ENCODE measurements around the gene KIRREL3. TPM values are rescaled to one million over a fixed set of nuclear protein-coding genes. Genes with fewer than 3 reads are reported as not detected.

KIRREL3 gene
- total RNA-seq, 1 donor from 2014 or later, result 0.82 TPM

DNA sequence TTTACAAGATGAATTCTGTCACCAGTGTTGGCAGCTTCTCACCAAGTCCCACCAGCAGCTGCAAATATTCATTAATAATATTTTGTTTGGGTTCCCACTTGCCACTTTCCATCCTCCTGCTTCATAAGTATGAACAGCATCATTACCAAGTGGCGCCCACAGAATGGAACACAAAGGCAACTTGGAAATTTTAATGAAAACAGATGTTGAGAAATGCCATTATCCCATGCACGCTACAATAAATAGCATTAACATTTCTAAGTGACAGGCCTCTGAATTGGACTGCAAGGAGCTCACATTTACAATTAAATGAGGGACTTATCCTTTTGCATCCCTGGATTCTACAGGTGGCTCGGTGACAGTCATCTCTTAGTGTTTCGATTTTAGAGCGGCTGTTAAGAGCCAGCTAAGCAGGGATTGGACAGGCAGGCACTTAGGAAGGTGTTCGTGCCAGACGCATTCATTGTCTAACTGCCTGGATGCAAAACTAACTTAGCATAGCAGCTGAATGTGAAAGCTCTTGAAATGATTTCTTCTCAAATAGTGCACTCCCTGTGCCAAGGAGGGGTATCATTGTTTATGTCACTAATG lies 170.3 kb downstream of the KIRREL3 start:
- DNase-seq (ENCODE audit: low read depth, low spot score), result no peak
- TF ChIP-seq, protein P1, sequence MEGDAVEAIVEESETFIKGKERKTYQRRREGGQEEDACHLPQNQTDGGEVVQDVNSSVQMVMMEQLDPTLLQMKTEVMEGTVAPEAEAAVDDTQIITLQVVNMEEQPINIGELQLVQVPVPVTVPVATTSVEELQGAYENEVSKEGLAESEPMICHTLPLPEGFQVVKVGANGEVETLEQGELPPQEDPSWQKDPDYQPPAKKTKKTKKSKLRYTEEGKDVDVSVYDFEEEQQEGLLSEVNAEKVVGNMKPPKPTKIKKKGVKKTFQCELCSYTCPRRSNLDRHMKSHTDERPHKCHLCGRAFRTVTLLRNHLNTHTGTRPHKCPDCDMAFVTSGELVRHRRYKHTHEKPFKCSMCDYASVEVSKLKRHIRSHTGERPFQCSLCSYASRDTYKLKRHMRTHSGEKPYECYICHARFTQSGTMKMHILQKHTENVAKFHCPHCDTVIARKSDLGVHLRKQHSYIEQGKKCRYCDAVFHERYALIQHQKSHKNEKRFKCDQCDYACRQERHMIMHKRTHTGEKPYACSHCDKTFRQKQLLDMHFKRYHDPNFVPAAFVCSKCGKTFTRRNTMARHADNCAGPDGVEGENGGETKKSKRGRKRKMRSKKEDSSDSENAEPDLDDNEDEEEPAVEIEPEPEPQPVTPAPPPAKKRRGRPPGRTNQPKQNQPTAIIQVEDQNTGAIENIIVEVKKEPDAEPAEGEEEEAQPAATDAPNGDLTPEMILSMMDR (conservative IDR thresholded peaks at IDR 0.05), result no peak
- Mint-ChIP-seq H3K36me3 (ENCODE audit: low read depth) (no peaks in the 10 kb centered on the region), H3K4me3 (no peak overlapping the region), H3K27ac (ENCODE audit: unreplicated experiment) (no peak overlapping the region), H3K4me1 (no peaks in the 10 kb centered on the region), H3K27me3 (ENCODE audit: low read depth) (peaks cover 4% of the 10 kb centered on the region), H3K9me3 (no peaks in the 10 kb centered on the region)

DNA sequence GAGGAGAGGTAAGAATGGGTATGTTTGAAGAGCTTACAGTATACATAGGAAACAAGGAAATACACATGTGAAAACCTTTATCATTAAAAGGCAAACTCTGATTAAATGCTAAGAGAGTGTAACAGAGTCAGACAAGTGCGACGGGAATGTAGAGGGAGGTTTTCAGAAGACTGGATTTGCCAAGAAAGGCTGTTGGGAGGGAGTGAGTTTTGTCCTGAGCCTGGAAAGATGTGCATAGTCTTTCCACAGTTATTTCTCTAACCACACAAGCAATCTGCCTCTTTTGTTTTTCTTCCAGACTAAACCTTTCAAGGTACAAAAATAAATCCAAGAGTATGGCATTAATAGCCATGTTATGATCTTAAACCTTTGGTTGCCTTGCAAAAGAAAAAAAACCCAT lies 170.9 kb downstream of the KIRREL3 start:
- Mint-ChIP-seq H3K4me1 (no peaks in the 10 kb centered on the region), H3K27me3 (ENCODE audit: low read depth) (peaks cover 4% of the 10 kb centered on the region), H3K4me3 (no peak overlapping the region), H3K36me3 (ENCODE audit: low read depth) (no peaks in the 10 kb centered on the region), H3K9me3 (no peaks in the 10 kb centered on the region), H3K27ac (ENCODE audit: unreplicated experiment) (no peak overlapping the region)
- DNase-seq (ENCODE audit: low read depth, low spot score), result no peak
- TF ChIP-seq, protein P1 (conservative IDR thresholded peaks at IDR 0.05), result no peak

DNA sequence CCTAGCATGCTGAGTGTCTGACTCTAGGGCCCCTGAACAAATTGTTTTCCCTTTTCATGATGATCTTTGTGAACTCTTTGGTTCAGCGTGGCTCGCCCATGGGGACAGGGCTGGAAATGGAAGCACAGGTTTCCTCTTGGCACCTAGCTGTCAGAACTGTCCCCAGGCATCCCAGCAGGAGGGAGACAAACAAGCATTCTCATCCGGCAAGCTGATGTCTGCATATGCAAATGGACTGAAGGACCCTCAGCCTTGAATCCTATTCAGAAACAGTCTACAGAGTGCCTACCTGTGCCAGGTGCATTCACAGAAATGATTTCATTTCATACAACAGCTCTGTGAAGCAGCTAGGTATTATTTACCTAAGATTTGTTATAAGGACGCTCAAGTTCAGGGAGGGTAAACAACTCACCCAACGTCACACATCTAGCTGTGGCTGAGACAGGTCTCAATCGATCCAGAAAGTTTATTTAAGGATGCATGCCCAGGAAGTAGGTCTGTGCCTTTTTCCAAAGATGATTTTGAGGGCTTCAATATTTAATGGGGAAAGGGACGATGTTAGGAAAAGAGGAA lies 176.4 kb downstream of the KIRREL3 start:
- DNase-seq (ENCODE audit: low read depth, low spot score), result no peak
- no peak overlapping the region for H3K4me3 Mint-ChIP-seq
- TF ChIP-seq, protein P1 (conservative IDR thresholded peaks at IDR 0.05), result no peak

DNA sequence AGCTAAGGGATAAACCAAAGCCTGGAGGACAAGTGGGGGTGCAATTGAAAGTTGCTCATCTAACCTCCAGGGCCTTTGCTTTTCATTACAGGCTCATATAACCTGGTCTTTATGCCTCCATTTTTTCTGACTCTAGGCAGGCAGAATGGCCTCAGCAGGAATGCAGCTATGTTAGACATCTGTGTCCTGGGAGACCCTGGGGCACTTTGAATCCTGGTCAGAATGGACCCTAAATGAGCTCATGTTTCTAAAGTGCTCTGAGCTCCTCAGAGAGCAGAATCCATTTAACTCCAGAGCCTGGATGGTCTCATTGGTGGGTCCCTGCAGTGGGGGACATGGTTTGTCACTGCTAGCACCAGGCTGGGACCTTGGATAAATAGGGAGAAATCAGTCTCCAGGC lies 177.3 kb downstream of the KIRREL3 start:
- peaks cover 12% of the 10 kb centered on the region for H3K27me3 Mint-ChIP-seq (ENCODE audit: low read depth)
- H3K27ac Mint-ChIP-seq (ENCODE audit: unreplicated experiment), result no peak overlapping the region
- no peaks in the 10 kb centered on the region for H3K4me1 Mint-ChIP-seq
- H3K4me3 Mint-ChIP-seq, result no peak overlapping the region
- no peaks in the 10 kb centered on the region for H3K9me3 Mint-ChIP-seq
- no peak for DNase-seq (ENCODE audit: low read depth, low spot score)
- TF ChIP-seq, protein P1 (conservative IDR thresholded peaks at IDR 0.05), result no peak
- no peaks in the 10 kb centered on the region for H3K36me3 Mint-ChIP-seq (ENCODE audit: low read depth)

More for the DNA sequence above, 176.4 kb downstream of the KIRREL3 start:
- H3K36me3 Mint-ChIP-seq (ENCODE audit: low read depth), result no peaks in the 10 kb centered on the region
- no peak overlapping the region for H3K27ac Mint-ChIP-seq (ENCODE audit: unreplicated experiment)
- peaks cover 12% of the 10 kb centered on the region for H3K27me3 Mint-ChIP-seq (ENCODE audit: low read depth)
- no peaks in the 10 kb centered on the region for H3K4me1 Mint-ChIP-seq
- H3K9me3 Mint-ChIP-seq, result no peaks in the 10 kb centered on the region

DNA sequence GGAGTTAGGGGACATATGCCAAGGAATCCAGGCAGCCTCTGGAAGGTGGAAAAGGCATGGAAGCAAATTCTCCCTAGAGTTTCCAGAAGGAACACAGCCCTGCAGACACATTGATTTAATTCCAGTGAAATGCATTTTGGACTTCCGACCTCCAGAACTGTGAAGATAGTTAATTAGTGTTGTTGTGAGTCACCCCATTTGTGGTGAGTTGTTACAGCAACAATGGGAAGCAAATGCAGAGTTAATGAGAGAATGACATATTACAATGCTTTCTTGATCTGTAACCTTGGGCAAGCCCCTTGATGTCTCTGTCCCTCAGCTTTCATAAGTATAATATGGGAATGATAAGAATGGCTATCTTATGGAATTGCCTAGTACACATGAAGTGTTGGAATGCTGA lies 178.7 kb downstream of the KIRREL3 start:
- H3K27me3 Mint-ChIP-seq (ENCODE audit: low read depth), result peaks cover 12% of the 10 kb centered on the region
- H3K36me3 Mint-ChIP-seq (ENCODE audit: low read depth), result no peaks in the 10 kb centered on the region
- no peak for DNase-seq (ENCODE audit: low read depth, low spot score)
- H3K27ac Mint-ChIP-seq (ENCODE audit: unreplicated experiment), result no peak overlapping the region
- TF ChIP-seq, protein P1 (conservative IDR thresholded peaks at IDR 0.05), result no peak
- no peaks in the 10 kb centered on the region for H3K9me3 Mint-ChIP-seq
- H3K4me1 Mint-ChIP-seq, result peaks cover 2% of the 10 kb centered on the region
- no peak overlapping the region for H3K4me3 Mint-ChIP-seq

Measured in neural crest cell (in vitro differentiated cells).